ENCODE data around the gene RESP18. TPM values are rescaled to one million over a fixed set of nuclear protein-coding genes. Genes with fewer than 3 reads are reported as not detected.

The RESP18 gene
- total RNA-seq (2022; extraction: Qiagen RNA extraction; ENCODE audit: low read depth) = not detected in 5 replicates

GRCh38 chr2:219332542-219332941 lies at the start of gene RESP18:
TSS of gene RESP18 (minus strand) at chr2:219332744.

GRCh38 chr2:219309278-219309677 lies 23.3 kb downstream of the RESP18 start, which contains the start of gene PTPRN:
TSS of gene PTPRN (minus strand) at chr2:219309401. CDS start at chr2:219309332, 69 bp downstream.

GRCh38 chr2:219279151-219279915 lies 53.2 kb downstream of the RESP18 start, which contains the start of gene DNAJB2:
TSS of gene DNAJB2 (plus strand) at chr2:219279366. CDS start at chr2:219279834, 468 bp downstream.

Other genes starting within 250 kb of the RESP18 start
- gene NHEJ1, start 171.9 kb downstream of the RESP18 start, total RNA-seq (2022; extraction: Qiagen RNA extraction; ENCODE audit: low read depth) = 15.0 to 17.4 TPM (median 16.3 TPM) in 5 replicates
- 0.57 to 1.4 TPM (median 0.70 TPM) in 5 replicates for gene SLC23A3, start 162.7 kb downstream of the RESP18 start, total RNA-seq (2022; extraction: Qiagen RNA extraction; ENCODE audit: low read depth)
- 40.6 to 45.1 TPM (median 43.6 TPM) in 5 replicates for gene CNPPD1, start 155.8 kb downstream of the RESP18 start, total RNA-seq (2022; extraction: Qiagen RNA extraction; ENCODE audit: low read depth)
- gene RETREG2, start 154.5 kb downstream of the RESP18 start, total RNA-seq (2022; extraction: Qiagen RNA extraction; ENCODE audit: low read depth) = 65.3 to 87.9 TPM (median 86.5 TPM) in 5 replicates
- gene ZFAND2B, start 126.0 kb downstream of the RESP18 start, total RNA-seq (2022; extraction: Qiagen RNA extraction; ENCODE audit: low read depth) = 18.0 to 22.8 TPM (median 19.9 TPM) in 5 replicates
- 24.1 to 39.3 TPM (median 33.7 TPM) in 5 replicates for gene ABCB6, start 113.8 kb downstream of the RESP18 start, total RNA-seq (2022; extraction: Qiagen RNA extraction; ENCODE audit: low read depth)
- gene ATG9A, start 103.1 kb downstream of the RESP18 start, total RNA-seq (2022; extraction: Qiagen RNA extraction; ENCODE audit: low read depth) = 47.0 to 55.9 TPM (median 49.7 TPM) in 5 replicates
- 16.2 to 23.2 TPM (median 20.9 TPM) in 5 replicates for gene ANKZF1, start 102.9 kb downstream of the RESP18 start, total RNA-seq (2022; extraction: Qiagen RNA extraction; ENCODE audit: low read depth)
- gene GLB1L, start 87.3 kb downstream of the RESP18 start, total RNA-seq (2022; extraction: Qiagen RNA extraction; ENCODE audit: low read depth) = 5.1 to 6.7 TPM (median 6.1 TPM) in 5 replicates
- 25.0 to 30.5 TPM (median 29.4 TPM) in 5 replicates for gene STK16, start 87.3 kb downstream of the RESP18 start, total RNA-seq (2022; extraction: Qiagen RNA extraction; ENCODE audit: low read depth)
- gene TUBA4B, start 79.5 kb downstream of the RESP18 start, total RNA-seq (2022; extraction: Qiagen RNA extraction; ENCODE audit: low read depth) = 0.26 to 0.46 TPM (median 0.31 TPM) in 5 replicates
- 365 to 546 TPM (median 419 TPM) in 5 replicates for gene TUBA4A, start 78.8 kb downstream of the RESP18 start, total RNA-seq (2022; extraction: Qiagen RNA extraction; ENCODE audit: low read depth)
- 46.4 to 58.3 TPM (median 54.4 TPM) in 5 replicates for gene DNAJB2, start 53.4 kb downstream of the RESP18 start, total RNA-seq (2022; extraction: Qiagen RNA extraction; ENCODE audit: low read depth)
- 1.3 to 2.2 TPM (median 1.9 TPM) in 5 replicates for gene PTPRN, start 23.3 kb downstream of the RESP18 start, total RNA-seq (2022; extraction: Qiagen RNA extraction; ENCODE audit: low read depth)
- gene DNPEP, start 55.2 kb upstream of the RESP18 start, total RNA-seq (2022; extraction: Qiagen RNA extraction; ENCODE audit: low read depth) = 61.9 to 65.8 TPM (median 64.1 TPM) in 5 replicates
- 0.08 to 0.09 TPM in 2 of 5 replicates, not detected in the others for gene DES, start 85.6 kb upstream of the RESP18 start, total RNA-seq (2022; extraction: Qiagen RNA extraction; ENCODE audit: low read depth)
- 5.8 to 8.1 TPM (median 6.6 TPM) in 5 replicates for gene SPEG, start 102.1 kb upstream of the RESP18 start, total RNA-seq (2022; extraction: Qiagen RNA extraction; ENCODE audit: low read depth)
- gene GMPPA, start 166.1 kb upstream of the RESP18 start, total RNA-seq (2022; extraction: Qiagen RNA extraction; ENCODE audit: low read depth) = 35.1 to 37.4 TPM (median 37.1 TPM) in 5 replicates
- gene ASIC4, start 181.7 kb upstream of the RESP18 start, total RNA-seq (2022; extraction: Qiagen RNA extraction; ENCODE audit: low read depth) = 0.02 to 0.09 TPM (median 0.07 TPM) in 4 of 5 replicates, not detected in the other
- 21.7 to 32.2 TPM (median 29.1 TPM) in 5 replicates for gene CHPF, start 211.1 kb upstream of the RESP18 start, total RNA-seq (2022; extraction: Qiagen RNA extraction; ENCODE audit: low read depth)
- 0.54 to 1.3 TPM (median 0.95 TPM) in 5 replicates for gene TMEM198, start 211.3 kb upstream of the RESP18 start, total RNA-seq (2022; extraction: Qiagen RNA extraction; ENCODE audit: low read depth)
- gene OBSL1, start 238.8 kb upstream of the RESP18 start, total RNA-seq (2022; extraction: Qiagen RNA extraction; ENCODE audit: low read depth) = 17.7 to 24.2 TPM (median 20.1 TPM) in 5 replicates
- 0.38 to 0.57 TPM (median 0.52 TPM) in 5 replicates for gene INHA, start 239.6 kb upstream of the RESP18 start, total RNA-seq (2022; extraction: Qiagen RNA extraction; ENCODE audit: low read depth)

Data from A549 treated with DMSO at 1 μM for 4 hours (cell line).